ENCODE results near the gene C12orf50. TPM values are rescaled to one million over a fixed set of nuclear protein-coding genes. Genes with fewer than 3 reads are reported as not detected.

C12orf50 gene
- total and polyA plus RNA-seq, 4 donors, result 0.32 to 0.48 TPM; not detected in 2

- no peaks in the 10 kb centered on the region for H3K27me3 ChIP-seq (ENCODE audit: control insufficient read depth in 1 of 2, insufficient read depth in 2 of 2, low read length in 1 of 2)
- ATAC-seq (ENCODE audit: low FRiP score) (no peak), DNase-seq (no peak)
- no peak overlapping the region for H3K4me3 ChIP-seq (ENCODE audit: low read length in 2 of 2)
- no peaks in the 10 kb centered on the region for H3K36me3 ChIP-seq (ENCODE audit: control insufficient read depth in 1 of 2, insufficient read depth in 2 of 2, low read length in 1 of 2)
- intact Hi-C loops (cut with DNase I), result no loop called here
- 4 to 14% methylated on average over 5 of the region's 5 CpGs for WGBS, 2 donors
- H3K4me1 ChIP-seq (ENCODE audit: control insufficient read depth in 1 of 2, insufficient read depth in 2 of 2, low read length in 2 of 2), result no peaks in the 10 kb centered on the region
- no peaks in the 10 kb centered on the region for H3K9me3 ChIP-seq (ENCODE audit: control insufficient read depth, low read length)
- H3K27ac ChIP-seq (ENCODE audit: low read depth in 1 of 2, low read length in 2 of 2), result no peak overlapping the region
Observed at GRCh38 chr12:88011755-88012154, 17.4 kb downstream of the C12orf50 start.

- 86 to 89% methylated on average over 4 of the region's 4 CpGs for whole genome bisulfite sequencing, 2 donors
- Histone ChIP-seq H3K36me3 (ENCODE audit: control insufficient read depth in 1 of 2, insufficient read depth in 2 of 2, low read length in 1 of 2) (no peaks in the 10 kb centered on the region), H3K4me1 (ENCODE audit: control insufficient read depth in 1 of 2, insufficient read depth in 2 of 2, low read length in 2 of 2) (no peaks in the 10 kb centered on the region), H3K27me3 (ENCODE audit: control insufficient read depth in 1 of 2, insufficient read depth in 2 of 2, low read length in 1 of 2) (no peaks in the 10 kb centered on the region), H3K9me3 (ENCODE audit: control insufficient read depth, low read length) (peaks cover 1% of the 10 kb centered on the region), H3K4me3 (ENCODE audit: low read length in 2 of 2) (no peak overlapping the region), H3K27ac (ENCODE audit: low read depth in 1 of 2, low read length in 2 of 2) (no peak overlapping the region)
- no peak for ATAC-seq (ENCODE audit: low FRiP score)
- DNase-seq, result no peak
- intact Hi-C loops (cut with DNase I), result no loop called here
Observed at GRCh38 chr12:88006351-88006750, 22.9 kb downstream of the C12orf50 start.

GRCh38 chr12:88001327-88001726 lies 27.9 kb downstream of the C12orf50 start:
- WGBS, 2 donors, result 89 to 92% methylated on average over 2 of the region's 2 CpGs
- H3K27me3 ChIP-seq (ENCODE audit: control insufficient read depth in 1 of 2, insufficient read depth in 2 of 2, low read length in 1 of 2), result no peaks in the 10 kb centered on the region
- DNase-seq (no peak), ATAC-seq (ENCODE audit: low FRiP score) (no peak)
- intact Hi-C loops (cut with DNase I), result no loop called here
- H3K4me3 ChIP-seq (ENCODE audit: low read length in 2 of 2), result no peak overlapping the region
- H3K9me3 ChIP-seq (ENCODE audit: control insufficient read depth, low read length), result no peaks in the 10 kb centered on the region
- no peaks in the 10 kb centered on the region for H3K36me3 ChIP-seq (ENCODE audit: control insufficient read depth in 1 of 2, insufficient read depth in 2 of 2, low read length in 1 of 2)
- no peaks in the 10 kb centered on the region for H3K4me1 ChIP-seq (ENCODE audit: control insufficient read depth in 1 of 2, insufficient read depth in 2 of 2, low read length in 2 of 2)
- H3K27ac ChIP-seq (ENCODE audit: low read depth in 1 of 2, low read length in 2 of 2), result no peak overlapping the region

- no peaks in the 10 kb centered on the region for H3K9me3 ChIP-seq (ENCODE audit: control insufficient read depth, low read length)
- WGBS, 2 donors, result 3 to 4% methylated on average over 8 of the region's 8 CpGs
- no peak overlapping the region for H3K27ac ChIP-seq (ENCODE audit: low read depth in 1 of 2, low read length in 2 of 2)
- DNase-seq, result peak; percentile 57 to 74
- H3K4me1 ChIP-seq (ENCODE audit: control insufficient read depth in 1 of 2, insufficient read depth in 2 of 2, low read length in 2 of 2), result no peaks in the 10 kb centered on the region
- intact Hi-C loops (cut with DNase I), result no loop called here
- H3K27me3 ChIP-seq (ENCODE audit: control insufficient read depth in 1 of 2, insufficient read depth in 2 of 2, low read length in 1 of 2), result no peaks in the 10 kb centered on the region
- no peaks in the 10 kb centered on the region for H3K36me3 ChIP-seq (ENCODE audit: control insufficient read depth in 1 of 2, insufficient read depth in 2 of 2, low read length in 1 of 2)
- peak; percentile 77 for ATAC-seq (ENCODE audit: low FRiP score)
- no peak overlapping the region for H3K4me3 ChIP-seq (ENCODE audit: low read length in 2 of 2)
Observed at GRCh38 chr12:87995581-87996178, 33.5 kb downstream of the C12orf50 start.

- Histone ChIP-seq H3K27me3 (ENCODE audit: control insufficient read depth in 1 of 2, insufficient read depth in 2 of 2, low read length in 1 of 2) (no peaks in the 10 kb centered on the region), H3K4me1 (ENCODE audit: control insufficient read depth in 1 of 2, insufficient read depth in 2 of 2, low read length in 2 of 2) (no peaks in the 10 kb centered on the region), H3K9me3 (ENCODE audit: control insufficient read depth, low read length) (no peaks in the 10 kb centered on the region), H3K27ac (ENCODE audit: low read depth in 1 of 2, low read length in 2 of 2) (no peak overlapping the region), H3K36me3 (ENCODE audit: control insufficient read depth in 1 of 2, insufficient read depth in 2 of 2, low read length in 1 of 2) (no peaks in the 10 kb centered on the region), H3K4me3 (ENCODE audit: low read length in 2 of 2) (no peak overlapping the region)
- ATAC-seq (ENCODE audit: low FRiP score), result no peak
- no peak for DNase-seq
- intact Hi-C loops (cut with DNase I), result no loop called here
Observed at GRCh38 chr12:87991483-87991882, 37.7 kb downstream of the C12orf50 start.

- H3K36me3 ChIP-seq (ENCODE audit: control insufficient read depth in 1 of 2, insufficient read depth in 2 of 2, low read length in 1 of 2), result no peaks in the 10 kb centered on the region
- H3K27me3 ChIP-seq (ENCODE audit: control insufficient read depth in 1 of 2, insufficient read depth in 2 of 2, low read length in 1 of 2), result no peaks in the 10 kb centered on the region
- intact Hi-C loops (cut with DNase I), result no loop called here
- H3K4me3 ChIP-seq (ENCODE audit: low read length in 2 of 2), result no peak overlapping the region
- no peak overlapping the region for H3K27ac ChIP-seq (ENCODE audit: low read depth in 1 of 2, low read length in 2 of 2)
- DNase-seq (no peak), ATAC-seq (ENCODE audit: low FRiP score) (no peak)
- no peaks in the 10 kb centered on the region for H3K4me1 ChIP-seq (ENCODE audit: control insufficient read depth in 1 of 2, insufficient read depth in 2 of 2, low read length in 2 of 2)
- WGBS, 2 donors, result 88 to 95% methylated on average over 2 of the region's 2 CpGs
- no peaks in the 10 kb centered on the region for H3K9me3 ChIP-seq (ENCODE audit: control insufficient read depth, low read length)
Observed at GRCh38 chr12:87988534-87988933, 40.7 kb downstream of the C12orf50 start.

GRCh38 chr12:87985069-87985675 lies 44.0 kb downstream of the C12orf50 start:
- Histone ChIP-seq H3K27ac (ENCODE audit: low read depth in 1 of 2, low read length in 2 of 2) (no peak overlapping the region), H3K27me3 (ENCODE audit: control insufficient read depth in 1 of 2, insufficient read depth in 2 of 2, low read length in 1 of 2) (no peaks in the 10 kb centered on the region), H3K4me1 (ENCODE audit: control insufficient read depth in 1 of 2, insufficient read depth in 2 of 2, low read length in 2 of 2) (no peaks in the 10 kb centered on the region), H3K36me3 (ENCODE audit: control insufficient read depth in 1 of 2, insufficient read depth in 2 of 2, low read length in 1 of 2) (no peaks in the 10 kb centered on the region), H3K4me3 (ENCODE audit: low read length in 2 of 2) (no peak overlapping the region), H3K9me3 (ENCODE audit: control insufficient read depth, low read length) (no peaks in the 10 kb centered on the region)
- 89 to 94% methylated on average over 2 of the region's 2 CpGs for WGBS, 2 donors
- intact Hi-C loops (cut with DNase I), result no loop called here
- DNase-seq, result no peak
- ATAC-seq (ENCODE audit: low FRiP score), result no peak

- no peak for DNase-seq
- intact Hi-C loops (cut with DNase I), result no loop called here
- Histone ChIP-seq H3K27me3 (ENCODE audit: control insufficient read depth in 1 of 2, insufficient read depth in 2 of 2, low read length in 1 of 2) (no peaks in the 10 kb centered on the region), H3K9me3 (ENCODE audit: control insufficient read depth, low read length) (no peaks in the 10 kb centered on the region), H3K36me3 (ENCODE audit: control insufficient read depth in 1 of 2, insufficient read depth in 2 of 2, low read length in 1 of 2) (no peaks in the 10 kb centered on the region), H3K4me3 (ENCODE audit: low read length in 2 of 2) (no peak overlapping the region), H3K27ac (ENCODE audit: low read depth in 1 of 2, low read length in 2 of 2) (no peak overlapping the region), H3K4me1 (ENCODE audit: control insufficient read depth in 1 of 2, insufficient read depth in 2 of 2, low read length in 2 of 2) (no peaks in the 10 kb centered on the region)
- WGBS, 2 donors, result 69 to 73% methylated on average over 1 of the region's 1 CpG
- ATAC-seq (ENCODE audit: low FRiP score), result no peak
Observed at GRCh38 chr12:87982208-87982607, 47.0 kb downstream of the C12orf50 start.

- H3K4me1 ChIP-seq (ENCODE audit: control insufficient read depth in 1 of 2, insufficient read depth in 2 of 2, low read length in 2 of 2), result no peaks in the 10 kb centered on the region
- DNase-seq (no peak), ATAC-seq (ENCODE audit: low FRiP score) (no peak)
- 93 to 97% methylated on average over 1 of the region's 1 CpG for WGBS, 2 donors
- no peaks in the 10 kb centered on the region for H3K36me3 ChIP-seq (ENCODE audit: control insufficient read depth in 1 of 2, insufficient read depth in 2 of 2, low read length in 1 of 2)
- no peak overlapping the region for H3K4me3 ChIP-seq (ENCODE audit: low read length in 2 of 2)
- no peak overlapping the region for H3K27ac ChIP-seq (ENCODE audit: low read depth in 1 of 2, low read length in 2 of 2)
- H3K27me3 ChIP-seq (ENCODE audit: control insufficient read depth in 1 of 2, insufficient read depth in 2 of 2, low read length in 1 of 2), result no peaks in the 10 kb centered on the region
- H3K9me3 ChIP-seq (ENCODE audit: control insufficient read depth, low read length), result no peaks in the 10 kb centered on the region
- intact Hi-C loops (cut with DNase I), result no loop called here
Observed at GRCh38 chr12:87981495-87981894, 47.7 kb downstream of the C12orf50 start.

All from aorta (tissue), 5 donors.